Testis (tissue), 2 donors: ENCODE data around the gene NCAM2.

Source experiments
- POLR2A ChIP-seq: fragments of 450-650 bp; IDR thresholded peaks from one replicate; pipeline ENCODE4 v1.6.1; 2017; ENCODE audit warnings: antibody characterized with exemption, mild to moderate bottlenecking, moderate library complexity
- TF ChIP-seq, protein P1 (sequence below), 3 experiments: fragments of 450-650 bp in 2 of 3; fragments of 200-600 bp in 1 of 3; sonication (generic) in 1 of 3; IDR thresholded peaks; one replicate each; pipeline ENCODE4 v1.5.1; 2016 to 2019; ENCODE audit warnings: antibody characterized with exemption in 3 of 3, mild to moderate bottlenecking in 2 of 3, moderate library complexity in 1 of 3

- TF ChIP-seq, protein P1, sequence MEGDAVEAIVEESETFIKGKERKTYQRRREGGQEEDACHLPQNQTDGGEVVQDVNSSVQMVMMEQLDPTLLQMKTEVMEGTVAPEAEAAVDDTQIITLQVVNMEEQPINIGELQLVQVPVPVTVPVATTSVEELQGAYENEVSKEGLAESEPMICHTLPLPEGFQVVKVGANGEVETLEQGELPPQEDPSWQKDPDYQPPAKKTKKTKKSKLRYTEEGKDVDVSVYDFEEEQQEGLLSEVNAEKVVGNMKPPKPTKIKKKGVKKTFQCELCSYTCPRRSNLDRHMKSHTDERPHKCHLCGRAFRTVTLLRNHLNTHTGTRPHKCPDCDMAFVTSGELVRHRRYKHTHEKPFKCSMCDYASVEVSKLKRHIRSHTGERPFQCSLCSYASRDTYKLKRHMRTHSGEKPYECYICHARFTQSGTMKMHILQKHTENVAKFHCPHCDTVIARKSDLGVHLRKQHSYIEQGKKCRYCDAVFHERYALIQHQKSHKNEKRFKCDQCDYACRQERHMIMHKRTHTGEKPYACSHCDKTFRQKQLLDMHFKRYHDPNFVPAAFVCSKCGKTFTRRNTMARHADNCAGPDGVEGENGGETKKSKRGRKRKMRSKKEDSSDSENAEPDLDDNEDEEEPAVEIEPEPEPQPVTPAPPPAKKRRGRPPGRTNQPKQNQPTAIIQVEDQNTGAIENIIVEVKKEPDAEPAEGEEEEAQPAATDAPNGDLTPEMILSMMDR (IDR thresholded peaks at IDR 0.05) = no peak
- no peak for TF ChIP-seq POLR2A
These were observed 47.9 kb downstream of the NCAM2 start for GRCh38 chr21:21046063-21046462.
